ENCODE data around the gene DEGS2.

- TF ChIP-seq CTCF (tag by site-specific recombination; IDR thresholded peaks at IDR 0.05) (no peak), PRDM6 (tag by site-specific recombination; IDR thresholded peaks at IDR 0.05) (no peak), KLF17 (tag by site-specific recombination; IDR thresholded peaks at IDR 0.05) (no peak)
These were observed 55.5 kb downstream of the DEGS2 start for GRCh38 chr14:100104006-100104352.

Data from HEK293 (cell line).